Naive B cell (primary cell): ENCODE measurements around the gene ALDH1L2. TPM values are rescaled to one million over a fixed set of nuclear protein-coding genes. Genes with fewer than 3 reads are reported as not detected.

Experiments used
- ATAC-seq, 2 donors: fragments of 150-1000 bp; cut with Tn5 transposase; 2 replicates each; pipeline ENCODE4 v1.10.0; 2021; ENCODE audit warnings: low read depth in 2 of 2, mild to moderate bottlenecking in 2 of 2, moderate library complexity in 2 of 2
- DNase-seq: peaks from one replicate; pipeline ENCODE4 v3.0.0; 2022
- H3K27ac Mint-ChIP-seq, 6 donors: one replicate each; pipeline ENCODE4 v1.8.0; 2020 to 2022; ENCODE audit warnings: mild to moderate bottlenecking in 6 of 6, mixed read lengths in 6 of 6, moderate library complexity in 5 of 6, inconsistent platforms in 2 of 6
- H3K27me3 Mint-ChIP-seq, 3 donors: one replicate each; pipeline ENCODE4 v1.8.0; 2021 to 2022; ENCODE audit warnings: mixed read lengths in 3 of 3, mild to moderate bottlenecking in 1 of 3
- H3K36me3 Mint-ChIP-seq, 2 donors: one replicate each; pipeline ENCODE4 v1.8.0; 2020 to 2022; ENCODE audit warnings: mixed read lengths in 2 of 2, inconsistent platforms in 1 of 2, mild to moderate bottlenecking in 1 of 2
- H3K4me1 Mint-ChIP-seq, 3 donors: one replicate each; pipeline ENCODE4 v1.8.0; 2020 to 2022; ENCODE audit warnings: mixed read lengths in 3 of 3, inconsistent platforms in 1 of 3, mild to moderate bottlenecking in 1 of 3, moderate library complexity in 1 of 3
- H3K4me3 Mint-ChIP-seq, 8 donors: one replicate each; pipeline ENCODE4 v1.8.0; 2020 to 2022; ENCODE audit warnings: mild to moderate bottlenecking in 8 of 8, mixed read lengths in 8 of 8, moderate library complexity in 8 of 8, inconsistent platforms in 2 of 8
- H3K9me3 Mint-ChIP-seq, 7 donors: one replicate each; pipeline ENCODE4 v1.8.0; 2020 to 2022; ENCODE audit warnings: mixed read lengths in 7 of 7, mild to moderate bottlenecking in 5 of 7, inconsistent platforms in 2 of 7, moderate library complexity in 1 of 7
- polyA plus RNA-seq, 6 donors: library from polyadenylated mRNA; unstranded; fragments of 300-500 nt; fragmentation: Illumina TruSeq; gene quantifications; one replicate each; pipeline ENCODE4 v1.2.3, GENCODE V29; 2021; ENCODE audit warnings: low read depth in 6 of 6

Gene ALDH1L2
- polyA plus RNA-seq, result not detected

- H3K27ac Mint-ChIP-seq, result peak within 1 kb of the TSS in 3 of 6 donors; percentile 7 to 69 (median 49)
Measured at GRCh38 chr12:105084251-105085250, at the start of gene ALDH1L2. Gene ALDH1L2, minus strand, starts transcription at chr12:105084458. Its CDS starts 22 bp downstream, at chr12:105084436.

DNA sequence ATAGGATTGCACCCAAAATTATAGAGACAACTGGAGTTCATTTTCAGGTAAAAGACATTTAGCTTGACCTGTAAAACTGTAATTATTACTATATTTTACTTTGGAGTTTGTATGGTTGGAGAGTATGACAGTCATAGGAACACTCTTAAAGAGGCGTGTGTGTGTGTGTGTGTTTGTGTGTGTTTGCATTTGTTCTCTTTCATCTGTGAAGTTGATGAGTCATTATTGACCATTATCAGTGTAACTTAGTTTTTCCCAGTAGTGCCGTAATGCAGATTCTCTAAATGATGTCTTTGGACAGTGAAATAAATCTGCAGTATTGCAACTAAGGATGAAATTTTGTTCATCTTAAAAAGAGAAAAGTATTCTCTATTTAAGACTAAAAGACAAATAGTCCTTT, 36.3 kb upstream of the ALDH1L2 start:
- ATAC-seq (no peak), DNase-seq (no peak)
- Mint-ChIP-seq H3K4me3 (no peak overlapping the region), H3K27ac (peak overlapping the region in 1 of 6 donors; percentile 58), H3K27me3 (no peaks in the 10 kb centered on the region), H3K36me3 (peaks cover 10 to 17% of the 10 kb centered on the region in 2 donors), H3K9me3 (no peaks in the 10 kb centered on the region), H3K4me1 (peaks cover 4% of the 10 kb centered on the region in 3 donors)

More at GRCh38 chr12:105084251-105085250, at the start of gene ALDH1L2:
- ATAC-seq (peak; percentile 85 to 86), DNase-seq (peak; percentile 42)
- Mint-ChIP-seq H3K27me3 (peaks cover 5 to 19% (median 10%) of the 10 kb centered on the region in 3 donors), H3K9me3 (peaks cover 0 to 15% (median 11%) of the 10 kb centered on the region in 7 donors), H3K36me3 (peaks cover 0 to 6% of the 10 kb centered on the region in 2 donors), H3K4me3 (peak within 1 kb of the TSS; percentile 71 to 92 (median 82)), H3K4me1 (peaks cover 9 to 10% (median 9%) of the 10 kb centered on the region in 3 donors)

GRCh38 chr12:105116969-105117368, 32.7 kb upstream of the ALDH1L2 start:
- Mint-ChIP-seq H3K4me1 (peaks cover 20 to 28% (median 23%) of the 10 kb centered on the region in 3 donors), H3K4me3 (no peak overlapping the region), H3K36me3 (peaks cover 26 to 27% of the 10 kb centered on the region in 2 donors), H3K27me3 (no peaks in the 10 kb centered on the region), H3K27ac (peak overlapping the region in 2 of 6 donors; percentile 15 to 48), H3K9me3 (no peaks in the 10 kb centered on the region)
- ATAC-seq (no peak), DNase-seq (no peak)

DNA sequence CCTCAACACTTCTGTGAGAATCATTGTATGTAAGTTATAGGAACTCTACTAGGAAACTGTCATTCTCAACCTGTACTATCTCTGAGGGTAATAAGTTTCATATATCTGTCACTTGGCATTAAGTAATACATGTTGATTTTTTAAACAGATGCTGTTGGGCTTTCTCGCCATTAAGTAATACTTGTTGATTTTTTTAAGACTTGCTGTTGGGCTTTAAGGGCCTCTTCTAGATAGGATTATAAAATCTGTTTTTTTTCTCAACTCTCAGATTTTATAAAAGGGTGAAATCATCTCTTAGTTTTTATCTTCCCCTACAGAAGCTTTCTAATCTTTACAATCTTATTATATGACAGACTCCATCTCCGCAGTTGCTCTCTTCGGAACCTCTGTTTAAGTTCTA, 28.8 kb upstream of the ALDH1L2 start:
- H3K27ac Mint-ChIP-seq, result peak overlapping the region; percentile 71 to 90 (median 80)
- H3K4me1 Mint-ChIP-seq, result peaks cover 34 to 51% (median 45%) of the 10 kb centered on the region in 3 donors
- no peak for DNase-seq
- ATAC-seq, result no peak
- H3K27me3 Mint-ChIP-seq, result no peaks in the 10 kb centered on the region
- H3K9me3 Mint-ChIP-seq, result no peaks in the 10 kb centered on the region
- peaks cover 22 to 28% of the 10 kb centered on the region in 2 donors for H3K36me3 Mint-ChIP-seq
- H3K4me3 Mint-ChIP-seq, result peak overlapping the region in 3 of 8 donors; percentile 10 to 73 (median 29)

- DNase-seq, result no peak
Measured at GRCh38 chr12:105110851-105111250, 26.6 kb upstream of the ALDH1L2 start.

DNA sequence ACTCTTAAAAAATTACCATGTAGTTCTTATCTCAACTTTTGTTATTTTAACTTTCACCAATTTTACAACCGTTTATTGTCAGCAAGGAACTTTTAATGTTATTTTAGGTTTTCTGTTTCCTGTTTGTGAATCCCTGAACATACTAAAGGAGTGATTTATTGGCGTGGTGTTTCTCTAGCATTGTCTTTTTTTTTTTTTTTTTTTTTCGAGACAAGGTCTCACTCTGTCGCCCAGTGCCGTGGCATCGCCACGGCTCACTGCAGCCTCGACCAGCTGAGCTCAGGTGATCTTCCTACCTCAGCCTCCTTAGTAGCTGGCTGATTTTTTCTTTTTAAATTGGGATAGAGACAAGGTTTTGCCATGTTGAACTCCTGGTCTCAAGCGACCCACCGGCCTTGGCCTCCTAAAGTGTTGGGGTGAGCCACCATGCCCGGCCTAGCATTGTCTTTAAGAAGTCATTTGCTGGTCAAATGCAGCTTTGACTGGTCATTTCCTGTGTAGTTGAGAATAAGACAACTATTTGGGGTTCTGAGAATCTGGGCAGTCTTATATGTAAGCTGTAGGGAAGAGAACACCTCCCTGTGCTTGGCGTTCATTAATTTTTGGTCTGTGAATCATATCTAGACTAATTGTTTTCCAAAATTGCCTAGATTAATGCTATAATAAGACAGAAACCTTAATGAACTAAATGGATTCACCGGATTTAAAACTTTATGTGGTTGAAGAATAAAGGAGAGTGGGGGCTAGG, 25.4 kb upstream of the ALDH1L2 start:
- peaks cover 30 to 49% (median 41%) of the 10 kb centered on the region in 3 donors for H3K4me1 Mint-ChIP-seq
- peaks cover 20 to 21% of the 10 kb centered on the region in 2 donors for H3K36me3 Mint-ChIP-seq
- ATAC-seq (peak; percentile 12 to 19), DNase-seq (peak; percentile 39)
- H3K27me3 Mint-ChIP-seq, result peaks cover 0 to 4% (median 0%) of the 10 kb centered on the region in 3 donors
- peak overlapping the region; percentile 97 to 99 (median 98) for H3K27ac Mint-ChIP-seq
- H3K4me3 Mint-ChIP-seq, result peak overlapping the region; percentile 96 to 99 (median 98)
- H3K9me3 Mint-ChIP-seq, result no peaks in the 10 kb centered on the region

More at GRCh38 chr12:105110851-105111250, 26.6 kb upstream of the ALDH1L2 start:
- peak overlapping the region in 2 of 6 donors; percentile 70 to 99 for H3K27ac Mint-ChIP-seq
- no peak for ATAC-seq
- H3K4me3 Mint-ChIP-seq, result peak overlapping the region in 6 of 8 donors; percentile 28 to 99 (median 46)
- peaks cover 30 to 52% (median 41%) of the 10 kb centered on the region in 3 donors for H3K4me1 Mint-ChIP-seq
- H3K27me3 Mint-ChIP-seq, result no peaks in the 10 kb centered on the region
- peaks cover 20 to 21% of the 10 kb centered on the region in 2 donors for H3K36me3 Mint-ChIP-seq
- no peaks in the 10 kb centered on the region for H3K9me3 Mint-ChIP-seq

- H3K4me3 Mint-ChIP-seq, result peak within 1 kb of the TSS; percentile 96 to 99 (median 98)
- no peaks in the 10 kb centered on the region for H3K9me3 Mint-ChIP-seq
- H3K27ac Mint-ChIP-seq, result peak within 1 kb of the TSS; percentile 98 to 99 (median 98)
- ATAC-seq, result peak; percentile 91 to 92
- H3K4me1 Mint-ChIP-seq, result peaks cover 21 to 35% (median 29%) of the 10 kb centered on the region in 3 donors
- peak; percentile 96 for DNase-seq
- peaks cover 0 to 5% (median 0%) of the 10 kb centered on the region in 3 donors for H3K27me3 Mint-ChIP-seq
- peaks cover 10 to 12% of the 10 kb centered on the region in 2 donors for H3K36me3 Mint-ChIP-seq
Measured at GRCh38 chr12:105107494-105108371, 23.5 kb upstream of the ALDH1L2 start, which contains the start of gene WASHC4. Gene WASHC4, plus strand, starts transcription at chr12:105107731. Its CDS starts 70 bp downstream, at chr12:105107801.

- Mint-ChIP-seq H3K4me1 (peaks cover 16 to 29% (median 23%) of the 10 kb centered on the region in 3 donors), H3K27ac (peak overlapping the region; percentile 54 to 99 (median 98)), H3K9me3 (no peaks in the 10 kb centered on the region), H3K36me3 (peaks cover 4 to 6% of the 10 kb centered on the region in 2 donors), H3K27me3 (peaks cover 0 to 5% (median 0%) of the 10 kb centered on the region in 3 donors), H3K4me3 (peak overlapping the region; percentile 96 to 99 (median 98))
- ATAC-seq (no peak), DNase-seq (no peak)
Measured at GRCh38 chr12:105107171-105107493, 22.9 kb upstream of the ALDH1L2 start.

GRCh38 chr12:105106621-105107020, 22.4 kb upstream of the ALDH1L2 start:
- no peak for ATAC-seq
- Mint-ChIP-seq H3K27ac (peak overlapping the region in 4 of 6 donors; percentile 54 to 99 (median 98)), H3K27me3 (peaks cover 0 to 5% (median 0%) of the 10 kb centered on the region in 3 donors), H3K4me1 (peaks cover 11 to 24% (median 18%) of the 10 kb centered on the region in 3 donors), H3K9me3 (no peaks in the 10 kb centered on the region), H3K4me3 (peak overlapping the region; percentile 96 to 99 (median 98)), H3K36me3 (peaks cover 0 to under 1% of the 10 kb centered on the region in 2 donors)
- DNase-seq, result no peak

GRCh38 chr12:105104762-105105161, 20.5 kb upstream of the ALDH1L2 start:
- ATAC-seq (no peak), DNase-seq (no peak)
- H3K27me3 Mint-ChIP-seq, result peaks cover 0 to 5% (median 0%) of the 10 kb centered on the region in 3 donors
- no peaks in the 10 kb centered on the region for H3K9me3 Mint-ChIP-seq
- H3K4me1 Mint-ChIP-seq, result peaks cover 12 to 19% (median 12%) of the 10 kb centered on the region in 3 donors
- no peaks in the 10 kb centered on the region for H3K36me3 Mint-ChIP-seq
- no peak overlapping the region for H3K27ac Mint-ChIP-seq
- H3K4me3 Mint-ChIP-seq, result peak overlapping the region in 1 of 8 donors; percentile 99

DNA sequence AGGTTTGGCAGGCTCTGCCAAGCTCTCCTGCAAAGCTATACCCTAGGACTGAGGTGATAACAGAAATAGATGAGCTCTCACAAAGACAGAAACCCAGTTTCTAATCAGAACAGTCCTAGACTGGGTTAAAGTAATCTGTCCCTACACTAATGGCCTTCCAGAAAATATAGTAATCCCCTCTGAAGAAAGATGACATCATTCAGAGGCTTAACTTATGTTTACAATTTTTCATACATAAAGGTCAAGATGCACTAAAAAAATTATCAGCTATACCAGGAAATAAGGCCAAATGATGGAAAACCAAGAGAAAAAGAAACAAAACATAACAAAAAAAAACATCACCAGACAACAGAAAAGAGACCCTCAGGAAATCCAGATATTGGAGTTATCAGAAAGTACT, 18.4 kb upstream of the ALDH1L2 start:
- Mint-ChIP-seq H3K27ac (no peak overlapping the region), H3K36me3 (peaks cover under 1 to 7% of the 10 kb centered on the region in 2 donors), H3K4me1 (peaks cover 4 to 11% (median 5%) of the 10 kb centered on the region in 3 donors), H3K9me3 (peaks cover 0 to 4% (median 0%) of the 10 kb centered on the region in 7 donors), H3K27me3 (peaks cover 0 to 8% (median 5%) of the 10 kb centered on the region in 3 donors), H3K4me3 (no peak overlapping the region)
- ATAC-seq (no peak), DNase-seq (no peak)

DNA sequence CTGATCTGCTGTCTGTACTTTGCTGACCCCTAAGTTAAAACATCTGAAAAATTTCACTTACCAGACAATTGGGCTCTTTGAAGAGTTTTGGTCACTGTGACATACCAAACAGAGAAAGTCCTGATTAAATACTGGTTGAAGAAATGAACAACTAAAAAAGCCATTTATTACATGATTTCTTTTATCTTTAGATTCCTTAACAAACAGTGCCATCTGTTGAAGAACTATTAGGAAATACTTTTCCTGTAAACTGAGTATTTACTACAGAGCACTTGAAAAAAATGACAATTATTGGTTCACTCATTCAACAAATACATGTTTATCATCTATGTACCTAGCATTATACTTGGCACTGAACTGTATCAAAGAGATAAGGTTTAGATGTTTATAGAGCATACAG, 16.7 kb upstream of the ALDH1L2 start:
- H3K4me1 Mint-ChIP-seq, result peaks cover 0 to 11% (median 4%) of the 10 kb centered on the region in 3 donors
- H3K4me3 Mint-ChIP-seq, result peak overlapping the region in 1 of 8 donors; percentile 37
- H3K27me3 Mint-ChIP-seq, result peaks cover 0 to 8% (median 5%) of the 10 kb centered on the region in 3 donors
- H3K9me3 Mint-ChIP-seq, result peaks cover 0 to 16% (median 7%) of the 10 kb centered on the region in 7 donors
- H3K36me3 Mint-ChIP-seq, result peaks cover 7 to 10% of the 10 kb centered on the region in 2 donors
- DNase-seq, result no peak
- ATAC-seq, result no peak
- H3K27ac Mint-ChIP-seq, result peak overlapping the region in 1 of 6 donors; percentile 27
